ENCODE measurements around the gene AIMP1. TPM values are rescaled to one million over a fixed set of nuclear protein-coding genes. Genes with fewer than 3 reads are reported as not detected.

The AIMP1 gene
- total RNA-seq, 4 donors from 2014 or later: 13.6 to 32.8 (median 27.6) TPM

DNA sequence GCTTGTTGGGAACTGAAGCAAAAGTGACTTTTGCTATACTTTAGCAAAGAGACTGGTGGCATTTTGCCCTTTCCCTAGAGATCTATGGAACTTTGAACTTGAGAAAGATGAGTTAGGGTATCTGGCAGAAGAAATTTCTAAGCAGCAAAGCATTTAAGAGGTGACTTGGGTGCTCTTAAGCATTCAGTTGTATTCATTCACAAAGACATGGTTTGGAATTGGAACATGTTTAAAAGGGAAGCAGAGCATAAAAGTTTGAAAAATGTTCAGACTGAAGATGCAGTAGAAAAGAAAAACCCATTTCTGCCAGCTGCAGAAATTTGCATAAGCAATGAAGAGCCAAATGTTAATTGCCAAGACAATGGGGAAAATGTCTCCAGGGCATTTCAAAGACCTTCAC is 21.6 kb downstream of the AIMP1 start:
- intact Hi-C loops (cut with DNase I): no loop called here
- H3K36me3 ChIP-seq: peaks cover 0 to 88% (median 16%) of the 10 kb centered on the region in 3 donors
- H3K27ac ChIP-seq: no peak overlapping the region
- no peaks in the 10 kb centered on the region for H3K4me1 ChIP-seq
- TF ChIP-seq, protein P1, sequence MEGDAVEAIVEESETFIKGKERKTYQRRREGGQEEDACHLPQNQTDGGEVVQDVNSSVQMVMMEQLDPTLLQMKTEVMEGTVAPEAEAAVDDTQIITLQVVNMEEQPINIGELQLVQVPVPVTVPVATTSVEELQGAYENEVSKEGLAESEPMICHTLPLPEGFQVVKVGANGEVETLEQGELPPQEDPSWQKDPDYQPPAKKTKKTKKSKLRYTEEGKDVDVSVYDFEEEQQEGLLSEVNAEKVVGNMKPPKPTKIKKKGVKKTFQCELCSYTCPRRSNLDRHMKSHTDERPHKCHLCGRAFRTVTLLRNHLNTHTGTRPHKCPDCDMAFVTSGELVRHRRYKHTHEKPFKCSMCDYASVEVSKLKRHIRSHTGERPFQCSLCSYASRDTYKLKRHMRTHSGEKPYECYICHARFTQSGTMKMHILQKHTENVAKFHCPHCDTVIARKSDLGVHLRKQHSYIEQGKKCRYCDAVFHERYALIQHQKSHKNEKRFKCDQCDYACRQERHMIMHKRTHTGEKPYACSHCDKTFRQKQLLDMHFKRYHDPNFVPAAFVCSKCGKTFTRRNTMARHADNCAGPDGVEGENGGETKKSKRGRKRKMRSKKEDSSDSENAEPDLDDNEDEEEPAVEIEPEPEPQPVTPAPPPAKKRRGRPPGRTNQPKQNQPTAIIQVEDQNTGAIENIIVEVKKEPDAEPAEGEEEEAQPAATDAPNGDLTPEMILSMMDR (IDR thresholded peaks at IDR 0.05): no peak
- no peak for TF ChIP-seq POLR2A (IDR thresholded peaks at IDR 0.05)
- H3K4me3 ChIP-seq: no peak overlapping the region
- no peak for DNase-seq
- no peaks in the 10 kb centered on the region for H3K9me3 ChIP-seq
- no peaks in the 10 kb centered on the region for H3K27me3 ChIP-seq

GRCh38 chr4:106338671-106339070 is 22.3 kb downstream of the AIMP1 start:
- Histone ChIP-seq H3K4me3 (no peak overlapping the region), H3K9me3 (no peaks in the 10 kb centered on the region), H3K27me3 (no peaks in the 10 kb centered on the region), H3K4me1 (peaks cover 0 to under 1% (median 0%) of the 10 kb centered on the region in 3 donors), H3K27ac (no peak overlapping the region), H3K36me3 (peaks cover 0 to 83% (median 16%) of the 10 kb centered on the region in 3 donors)
- intact Hi-C loops (cut with DNase I): no loop called here
- DNase-seq: no peak
- whole genome bisulfite sequencing, 2 donors: 94 to 95% methylated on average over 2 of the region's 3 CpGs
- no peak for TF ChIP-seq POLR2A (IDR thresholded peaks at IDR 0.05)
- TF ChIP-seq, protein P1 (IDR thresholded peaks at IDR 0.05): no peak

DNA sequence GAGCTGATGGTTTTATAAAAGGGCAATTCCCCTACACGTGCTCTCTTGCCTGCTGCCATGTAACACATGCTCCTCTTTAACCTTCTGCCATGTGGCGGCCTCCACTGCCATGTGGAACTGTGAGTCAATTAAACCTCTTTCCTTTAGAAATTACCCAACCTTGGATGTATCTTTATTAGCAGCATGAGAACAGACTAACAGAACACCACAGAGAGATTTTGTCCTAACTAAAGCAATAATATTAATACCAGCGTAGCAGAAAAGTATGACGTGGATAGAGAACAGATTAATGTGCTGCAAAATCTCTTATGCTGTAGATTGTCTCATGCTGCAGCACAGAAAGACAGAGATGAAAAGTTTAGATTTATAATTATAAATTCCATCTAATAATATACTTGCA is 23.1 kb downstream of the AIMP1 start:
- TF ChIP-seq POLR2A (IDR thresholded peaks at IDR 0.05): no peak
- TF ChIP-seq, protein P1 (IDR thresholded peaks at IDR 0.05): no peak
- H3K36me3 ChIP-seq: peaks cover 0 to 83% (median 16%) of the 10 kb centered on the region in 3 donors
- H3K4me3 ChIP-seq: no peak overlapping the region
- no peak overlapping the region for H3K27ac ChIP-seq
- H3K9me3 ChIP-seq: no peaks in the 10 kb centered on the region
- H3K27me3 ChIP-seq: no peaks in the 10 kb centered on the region
- WGBS, 2 donors: 79 to 92% methylated on average over 4 of the region's 4 CpGs
- intact Hi-C loops (cut with DNase I): no loop called here
- peaks cover 0 to 8% (median 3%) of the 10 kb centered on the region in 3 donors for H3K4me1 ChIP-seq
- DNase-seq: no peak

- 76 to 79% methylated on average over 1 of the region's 1 CpG for WGBS, 2 donors
- intact Hi-C loops (cut with DNase I): no loop called here
- H3K36me3 ChIP-seq: peaks cover 0 to 80% (median 16%) of the 10 kb centered on the region in 3 donors
Measured at GRCh38 chr4:106340774-106341173, 24.4 kb downstream of the AIMP1 start.

GRCh38 chr4:106343865-106344646 is 27.7 kb downstream of the AIMP1 start:
- 78 to 91% methylated on average over 2 of the region's 2 CpGs for WGBS, 2 donors
- TF ChIP-seq POLR2A (IDR thresholded peaks at IDR 0.05): no peak
- TF ChIP-seq, protein P1 (IDR thresholded peaks at IDR 0.05): no peak
- Histone ChIP-seq H3K36me3 (peaks cover 0 to 80% (median 0%) of the 10 kb centered on the region in 3 donors), H3K9me3 (no peaks in the 10 kb centered on the region), H3K4me3 (no peak overlapping the region), H3K27ac (no peak overlapping the region), H3K27me3 (no peaks in the 10 kb centered on the region), H3K4me1 (peaks cover 0 to 13% (median 5%) of the 10 kb centered on the region in 3 donors)
- DNase-seq: no peak
- intact Hi-C loops (cut with DNase I): no loop called here

More at GRCh38 chr4:106340774-106341173, 24.4 kb downstream of the AIMP1 start:
- Histone ChIP-seq H3K4me3 (no peak overlapping the region), H3K9me3 (no peaks in the 10 kb centered on the region), H3K4me1 (peaks cover 0 to 13% (median 5%) of the 10 kb centered on the region in 3 donors), H3K27ac (no peak overlapping the region), H3K27me3 (no peaks in the 10 kb centered on the region)
- no peak for DNase-seq
- TF ChIP-seq, protein P1 (IDR thresholded peaks at IDR 0.05): no peak
- no peak for TF ChIP-seq POLR2A (IDR thresholded peaks at IDR 0.05)
